HepG2 (cell line): Measurements from ENCODE around the gene DNAJC5. TPM values are rescaled to one million over a fixed set of nuclear protein-coding genes. Genes with fewer than 3 reads are reported as not detected.

Experiments
- GFI1 ChIP-seq: sonication (generic); formaldehyde crosslinking; IDR thresholded peaks from 2 replicates; pipeline ENCODE4 v1.5.0; 2020; ENCODE audit warnings: missing genetic modification reagents, mild to moderate bottlenecking, borderline replicate concordance
- ISL2 ChIP-seq: sonication (generic); formaldehyde crosslinking; IDR thresholded peaks from 2 replicates; pipeline ENCODE4 v1.5.0; 2020; ENCODE audit warnings: missing genetic modification reagents
- NR1H2 ChIP-seq: sonication (generic); formaldehyde crosslinking; IDR thresholded peaks from 2 replicates; pipeline ENCODE4 v1.8.1; 2022; ENCODE audit warnings: low read depth, missing genetic modification reagents, borderline replicate concordance
- RELA ChIP-seq: sonication (generic); formaldehyde crosslinking; IDR thresholded peaks from 2 replicates; pipeline ENCODE4 v1.4.0; 2020; ENCODE audit warnings: missing genetic modification reagents
- SMAD3 ChIP-seq: sonication (generic); formaldehyde crosslinking; IDR thresholded peaks from 2 replicates; pipeline ENCODE4 v1.4.0; 2020; ENCODE audit warnings: missing genetic modification reagents
- SNAI1 ChIP-seq: sonication (generic); formaldehyde crosslinking; IDR thresholded peaks from 2 replicates; pipeline ENCODE4 v1.5.0; 2020; ENCODE audit warnings: mild to moderate bottlenecking, missing genetic modification reagents, borderline replicate concordance
- TAF15 ChIP-seq: fragments of 200-400 bp; formaldehyde crosslinking; IDR thresholded peaks from one replicate; pipeline ENCODE4 v1.6.1; 2018; ENCODE audit warnings: mild to moderate bottlenecking, low read depth, low read length; ENCODE audit not compliant: poor library complexity, severe bottlenecking
- TBL1XR1 ChIP-seq: fragments of 150-350 bp; IDR thresholded peaks from 2 replicates; pipeline ENCODE4 v1.6.1; 2014; ENCODE audit warnings: borderline replicate concordance, low read length; ENCODE audit not compliant: partially characterized antibody
- TCF12 ChIP-seq, 2 experiments: fragments of 450-650 bp in 1 of 2; sonication (generic) in 1 of 2; formaldehyde crosslinking in 1 of 2; IDR thresholded peaks; 2 replicates each; pipeline versions ENCODE4 v1.6.1 to v1.8.0; 2017 to 2022; ENCODE audit warnings: antibody characterized with exemption in 1 of 2, mild to moderate bottlenecking in 1 of 2, missing genetic modification reagents in 1 of 2, moderate library complexity in 1 of 2
- XBP1 ChIP-seq: sonication (generic); formaldehyde crosslinking; IDR thresholded peaks from 2 replicates; pipeline ENCODE4 v1.5.0; 2020; ENCODE audit warnings: missing genetic modification reagents
- ZBTB3 ChIP-seq: sonication (generic); formaldehyde crosslinking; IDR thresholded peaks from 2 replicates; pipeline ENCODE4 v1.4.0; 2020; ENCODE audit warnings: low read depth, mild to moderate bottlenecking, moderate library complexity, missing genetic modification reagents, borderline replicate concordance
- ZC3H13 ChIP-seq: sonication (generic); formaldehyde crosslinking; IDR thresholded peaks from 2 replicates; pipeline ENCODE4 v1.8.1; 2023; ENCODE audit warnings: mild to moderate bottlenecking, missing genetic modification reagents, moderate library complexity
- ZNF3 ChIP-seq: IDR thresholded peaks from 2 replicates; pipeline ENCODE4 v1.7.0; 2017; ENCODE audit warnings: inconsistent platforms
- ZNF326 ChIP-seq: sonication (generic); formaldehyde crosslinking; IDR thresholded peaks from 2 replicates; pipeline ENCODE4 v1.4.0; 2020; ENCODE audit warnings: missing genetic modification reagents, borderline replicate concordance
- ZNF430 ChIP-seq: sonication (generic); formaldehyde crosslinking; IDR thresholded peaks from 2 replicates; pipeline ENCODE4 v1.9.0; 2021; ENCODE audit warnings: mild to moderate bottlenecking, missing genetic modification reagents
- ZNF441 ChIP-seq: sonication (generic); formaldehyde crosslinking; IDR thresholded peaks from 2 replicates; pipeline ENCODE4 v1.7.0; 2021; ENCODE audit warnings: missing genetic modification reagents, borderline replicate concordance
- ZNF577 ChIP-seq: sonication (generic); formaldehyde crosslinking; IDR thresholded peaks from 2 replicates; pipeline ENCODE4 v1.4.0; 2020; ENCODE audit warnings: mild to moderate bottlenecking, low read depth, missing genetic modification reagents, borderline replicate concordance
- ZNF598 ChIP-seq: sonication (generic); formaldehyde crosslinking; IDR thresholded peaks from 2 replicates; pipeline ENCODE4 v1.5.1; 2020; ENCODE audit warnings: mild to moderate bottlenecking, missing genetic modification reagents, borderline replicate concordance
- ZNF737 ChIP-seq: sonication (generic); formaldehyde crosslinking; IDR thresholded peaks from 2 replicates; pipeline ENCODE4 v1.5.0; 2020; ENCODE audit warnings: missing genetic modification reagents, mild to moderate bottlenecking, borderline replicate concordance
- ZNF781 ChIP-seq: sonication (generic); formaldehyde crosslinking; IDR thresholded peaks from 2 replicates; pipeline ENCODE4 v1.5.1; 2020; ENCODE audit warnings: borderline replicate concordance, mild to moderate bottlenecking, missing genetic modification reagents; ENCODE audit errors: not compliant biosample characterization
- ZNF839 ChIP-seq: sonication (generic); formaldehyde crosslinking; IDR thresholded peaks from 2 replicates; pipeline ENCODE4 v1.4.0; 2020; ENCODE audit warnings: missing genetic modification reagents, mild to moderate bottlenecking, borderline replicate concordance
- polyA plus RNA-seq, 8 experiments: library from polyadenylated mRNA; depleted of rRNA in 3 of 8; stranded (reverse) in 7 of 8; unstranded in 1 of 8; fragments of >200 nt; fragmentation: Illumina TruSeq in 4 of 8; extraction: Trizol in 4 of 8; gene quantifications; 2 replicates each; pipeline versions ENCODE4 v1.2.1 to v1.2.3, GENCODE V29; 2011 to 2016; ENCODE audit warnings: low read depth in 4 of 8, missing spikeins in 1 of 8, mixed read lengths in 1 of 8; ENCODE audit not compliant: insufficient read depth in 1 of 8
- total RNA-seq, 5 experiments: library from RNA; depleted of rRNA; stranded (reverse); fragments of >200 nt; fragmentation: Illumina TruSeq; extraction: Trizol; gene quantifications; 2 replicates each; pipeline ENCODE4 v1.2.3, GENCODE V29; 2016; ENCODE audit warnings: low read depth in 1 of 5
- TF ChIP-seq, protein P1 (sequence below), 2 experiments: fragments of 450-650 bp in 1 of 2; sonication (generic) in 1 of 2; formaldehyde crosslinking; IDR thresholded peaks; 2 replicates each; pipeline versions ENCODE4 v1.5.0 to v1.8.0; 2020 to 2022; ENCODE audit warnings: mild to moderate bottlenecking in 1 of 2, missing genetic modification reagents in 1 of 2
- TF ChIP-seq, protein P2 (sequence below): sonication (generic); formaldehyde crosslinking; IDR thresholded peaks from 2 replicates; pipeline ENCODE4 v1.4.0; 2020; ENCODE audit warnings: mild to moderate bottlenecking, missing genetic modification reagents
- TF ChIP-seq, protein P3 (sequence below): sonication (generic); formaldehyde crosslinking; IDR thresholded peaks from 2 replicates; pipeline ENCODE4 v1.4.0; 2020; ENCODE audit warnings: missing genetic modification reagents, borderline replicate concordance

DNAJC5 gene
- total and polyA plus RNA-seq, 2 of the 13 experiments (the other 11 are each of a cell fraction or from before 2014, with no cell fraction given), result 42.8 to 64.5 TPM

DNA sequence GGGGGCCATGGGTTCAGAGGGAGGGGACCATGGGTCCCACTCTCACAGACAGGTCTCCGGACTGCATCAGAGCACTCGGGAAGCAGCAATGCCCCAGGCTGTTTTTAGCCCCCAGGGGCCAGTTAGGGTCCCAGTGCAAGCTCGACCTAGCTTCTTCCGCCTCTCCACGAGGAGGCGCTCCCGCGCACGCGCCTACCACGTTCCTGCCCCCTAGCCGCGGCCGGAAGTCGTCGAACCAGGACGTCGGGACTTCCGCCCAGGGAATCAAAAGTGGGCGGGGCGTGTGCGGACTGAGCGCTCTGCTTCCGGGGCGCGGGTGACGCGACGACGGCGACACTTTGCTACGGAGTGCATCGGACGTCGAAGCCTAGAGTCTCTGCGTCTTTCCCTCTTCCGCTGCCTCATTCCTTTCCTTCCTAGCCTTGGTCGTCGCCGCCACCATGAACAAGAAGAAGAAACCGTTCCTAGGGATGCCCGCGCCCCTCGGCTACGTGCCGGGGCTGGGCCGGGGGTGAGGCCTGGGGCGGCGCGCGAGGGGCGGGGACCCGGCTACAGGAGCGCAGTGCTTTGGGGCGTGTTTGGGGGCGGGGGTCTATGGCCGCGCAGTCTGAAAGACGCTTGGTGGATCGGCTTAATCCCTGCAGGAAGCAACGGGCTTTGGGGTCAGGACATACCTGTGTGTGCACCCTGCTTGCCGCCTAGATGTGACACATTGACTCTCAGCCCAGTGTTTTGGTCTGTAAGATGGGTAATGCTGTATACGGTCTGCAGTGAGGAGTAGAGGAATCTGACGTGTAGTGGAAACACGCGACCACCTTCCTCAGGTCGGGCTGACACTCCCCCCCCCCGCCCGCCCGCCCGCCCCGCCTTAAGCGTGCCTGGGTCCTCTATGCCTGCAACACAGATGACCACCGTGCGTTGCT lies 86.1 kb downstream of the DNAJC5 start, which contains the start of gene PRPF6 (continued):
- TF ChIP-seq, protein P1, sequence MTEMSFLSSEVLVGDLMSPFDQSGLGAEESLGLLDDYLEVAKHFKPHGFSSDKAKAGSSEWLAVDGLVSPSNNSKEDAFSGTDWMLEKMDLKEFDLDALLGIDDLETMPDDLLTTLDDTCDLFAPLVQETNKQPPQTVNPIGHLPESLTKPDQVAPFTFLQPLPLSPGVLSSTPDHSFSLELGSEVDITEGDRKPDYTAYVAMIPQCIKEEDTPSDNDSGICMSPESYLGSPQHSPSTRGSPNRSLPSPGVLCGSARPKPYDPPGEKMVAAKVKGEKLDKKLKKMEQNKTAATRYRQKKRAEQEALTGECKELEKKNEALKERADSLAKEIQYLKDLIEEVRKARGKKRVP (CRISPR knock-in tag; IDR thresholded peaks at IDR 0.05), result peak in 1 of 2 experiments; percentile 87; a peak in 2 of 4 replicates
- peak; percentile 85 for TF ChIP-seq GFI1
- TF ChIP-seq XBP1 (CRISPR knock-in tag), result peak; percentile 42; the same call in 1 of the 2 replicates
- peak; percentile 77 for TF ChIP-seq ZNF781
- TF ChIP-seq ZNF577, result 0 out of 2 replicates have a peak, but pooled peaks have one; percentile 9
- 0 out of 2 replicates have a peak, but pooled peaks have one; percentile 55 for TF ChIP-seq ZNF3
- peak; percentile 96 for TF ChIP-seq ZNF598 (CRISPR knock-in tag)
- TF ChIP-seq SMAD3 (CRISPR knock-in tag), result peak; percentile 98
- peak; percentile 89; the same call in 1 of the 2 replicates for TF ChIP-seq ZNF737 (CRISPR knock-in tag)
- peak; percentile 88 for TF ChIP-seq ISL2 (CRISPR knock-in tag)
- TF ChIP-seq NR1H2 (CRISPR knock-in tag), result peak; percentile 75; the same call in 1 of the 2 replicates
- TF ChIP-seq, protein P2, sequence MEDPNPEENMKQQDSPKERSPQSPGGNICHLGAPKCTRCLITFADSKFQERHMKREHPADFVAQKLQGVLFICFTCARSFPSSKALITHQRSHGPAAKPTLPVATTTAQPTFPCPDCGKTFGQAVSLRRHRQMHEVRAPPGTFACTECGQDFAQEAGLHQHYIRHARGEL, result 0 out of 2 replicates have a peak, but pooled peaks have one; percentile 74
- peak; percentile 96; the same call in 1 of the 2 replicates for TF ChIP-seq ZNF839 (CRISPR knock-in tag)
- TF ChIP-seq RELA (CRISPR knock-in tag), result no peak
- TF ChIP-seq ZNF326, result peak; percentile 75; the same call in 1 of the 2 replicates
- TF ChIP-seq ZNF441 (CRISPR knock-in tag), result peak; percentile 88; the same call in 1 of the 2 replicates
- TF ChIP-seq SNAI1, result peak; percentile 80; the same call in 1 of the 2 replicates
- peak; percentile 98 for TF ChIP-seq ZC3H13
- TF ChIP-seq TCF12 (IDR thresholded peaks at IDR 0.05), result no peak
- TF ChIP-seq TCF12 (CRISPR knock-in tag; IDR thresholded peaks at IDR 0.05), result peak; percentile 94; the same call in 1 of the 2 replicates
- 0 out of 2 replicates have a peak, but pooled peaks have one; percentile 49 for TF ChIP-seq ZNF430 (CRISPR knock-in tag)
- TF ChIP-seq ZBTB3 (CRISPR knock-in tag), result peak; percentile 66; the same call in 1 of the 2 replicates
- peak; percentile 100 for TF ChIP-seq TAF15
- no peak for TF ChIP-seq TBL1XR1
- TF ChIP-seq, protein P3, sequence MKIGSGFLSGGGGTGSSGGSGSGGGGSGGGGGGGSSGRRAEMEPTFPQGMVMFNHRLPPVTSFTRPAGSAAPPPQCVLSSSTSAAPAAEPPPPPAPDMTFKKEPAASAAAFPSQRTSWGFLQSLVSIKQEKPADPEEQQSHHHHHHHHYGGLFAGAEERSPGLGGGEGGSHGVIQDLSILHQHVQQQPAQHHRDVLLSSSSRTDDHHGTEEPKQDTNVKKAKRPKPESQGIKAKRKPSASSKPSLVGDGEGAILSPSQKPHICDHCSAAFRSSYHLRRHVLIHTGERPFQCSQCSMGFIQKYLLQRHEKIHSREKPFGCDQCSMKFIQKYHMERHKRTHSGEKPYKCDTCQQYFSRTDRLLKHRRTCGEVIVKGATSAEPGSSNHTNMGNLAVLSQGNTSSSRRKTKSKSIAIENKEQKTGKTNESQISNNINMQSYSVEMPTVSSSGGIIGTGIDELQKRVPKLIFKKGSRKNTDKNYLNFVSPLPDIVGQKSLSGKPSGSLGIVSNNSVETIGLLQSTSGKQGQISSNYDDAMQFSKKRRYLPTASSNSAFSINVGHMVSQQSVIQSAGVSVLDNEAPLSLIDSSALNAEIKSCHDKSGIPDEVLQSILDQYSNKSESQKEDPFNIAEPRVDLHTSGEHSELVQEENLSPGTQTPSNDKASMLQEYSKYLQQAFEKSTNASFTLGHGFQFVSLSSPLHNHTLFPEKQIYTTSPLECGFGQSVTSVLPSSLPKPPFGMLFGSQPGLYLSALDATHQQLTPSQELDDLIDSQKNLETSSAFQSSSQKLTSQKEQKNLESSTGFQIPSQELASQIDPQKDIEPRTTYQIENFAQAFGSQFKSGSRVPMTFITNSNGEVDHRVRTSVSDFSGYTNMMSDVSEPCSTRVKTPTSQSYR (CRISPR knock-in tag), result peak; percentile 64; the same call in 1 of the 2 replicates
